ENCODE data around the gene RASL10A.

Gene RASL10A

GRCh38 chr22:29329581-29329980 lies 14.1 kb upstream of the RASL10A start:
- H3K4me3 ChIP-seq (ENCODE audit: low read depth, low read length) = no peak overlapping the region
- H3K36me3 ChIP-seq (ENCODE audit: control insufficient read depth, insufficient read depth, low read length) = peaks cover 45% of the 10 kb centered on the region
- H3K27ac ChIP-seq (ENCODE audit: low read depth, low read length) = no peak overlapping the region
- no peaks in the 10 kb centered on the region for H3K9me3 ChIP-seq (ENCODE audit: control insufficient read depth, insufficient read depth, low read length)
- no peak overlapping the region for H3K9ac ChIP-seq (ENCODE audit: low read depth, low read length)
- H3K27me3 ChIP-seq (ENCODE audit: control insufficient read depth, insufficient read depth, low read length) = no peaks in the 10 kb centered on the region
- H3K4me1 ChIP-seq (ENCODE audit: control insufficient read depth, insufficient read depth, low read length) = no peaks in the 10 kb centered on the region

DNA sequence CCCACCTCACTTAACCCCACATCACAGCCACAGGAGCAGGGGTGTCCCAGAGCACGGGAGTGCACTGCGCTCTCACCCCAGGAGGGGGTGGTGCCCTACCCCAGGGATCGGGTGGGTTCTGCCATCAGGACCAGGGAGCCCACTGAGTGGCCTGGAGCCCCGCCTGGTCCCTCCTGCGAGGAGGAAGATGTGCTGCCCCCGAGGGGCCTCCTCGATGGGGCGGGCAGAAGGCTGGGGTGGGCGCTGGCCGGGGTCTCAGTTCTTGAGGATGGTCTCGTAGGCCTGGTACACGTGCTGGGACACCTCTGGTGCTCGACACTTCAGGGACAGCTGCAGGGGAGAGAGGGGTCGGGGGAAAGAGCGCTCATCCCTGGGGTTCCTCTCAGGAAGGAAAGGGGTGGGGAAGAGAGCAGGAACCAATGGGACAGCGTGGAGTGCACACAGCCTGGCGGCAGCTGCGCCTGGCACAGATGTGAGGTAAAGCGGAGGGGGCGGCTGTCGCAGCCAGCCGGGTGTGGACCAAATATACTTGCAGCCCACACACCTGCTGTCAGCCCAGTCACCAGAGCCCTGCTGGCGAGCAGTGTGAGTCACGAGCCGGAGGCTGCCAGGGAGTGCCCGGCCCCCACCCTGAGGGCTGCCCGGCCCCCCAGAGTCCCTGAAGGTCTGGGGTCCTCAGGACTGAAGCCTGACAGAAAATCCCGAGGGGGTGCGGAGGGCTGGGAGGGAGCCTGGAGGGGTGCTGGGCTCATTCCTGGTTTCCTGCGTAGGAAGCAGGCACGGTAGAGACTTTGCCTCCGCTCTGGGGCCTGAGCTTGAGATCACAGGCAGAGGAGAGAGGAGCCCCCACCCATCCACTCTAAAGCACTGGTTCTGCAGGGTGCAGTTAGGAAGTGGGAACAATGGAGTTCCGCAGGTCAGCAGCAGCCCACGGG lies 13.3 kb upstream of the RASL10A start:
- no peak overlapping the region for H3K27ac ChIP-seq (ENCODE audit: low read depth, low read length)
- H3K36me3 ChIP-seq (ENCODE audit: control insufficient read depth, insufficient read depth, low read length) = peaks cover 40% of the 10 kb centered on the region
- no peak overlapping the region for H3K9ac ChIP-seq (ENCODE audit: low read depth, low read length)
- no peaks in the 10 kb centered on the region for H3K4me1 ChIP-seq (ENCODE audit: control insufficient read depth, insufficient read depth, low read length)
- H3K4me3 ChIP-seq (ENCODE audit: low read depth, low read length) = no peak overlapping the region
- H3K9me3 ChIP-seq (ENCODE audit: control insufficient read depth, insufficient read depth, low read length) = no peaks in the 10 kb centered on the region
- no peaks in the 10 kb centered on the region for H3K27me3 ChIP-seq (ENCODE audit: control insufficient read depth, insufficient read depth, low read length)

DNA sequence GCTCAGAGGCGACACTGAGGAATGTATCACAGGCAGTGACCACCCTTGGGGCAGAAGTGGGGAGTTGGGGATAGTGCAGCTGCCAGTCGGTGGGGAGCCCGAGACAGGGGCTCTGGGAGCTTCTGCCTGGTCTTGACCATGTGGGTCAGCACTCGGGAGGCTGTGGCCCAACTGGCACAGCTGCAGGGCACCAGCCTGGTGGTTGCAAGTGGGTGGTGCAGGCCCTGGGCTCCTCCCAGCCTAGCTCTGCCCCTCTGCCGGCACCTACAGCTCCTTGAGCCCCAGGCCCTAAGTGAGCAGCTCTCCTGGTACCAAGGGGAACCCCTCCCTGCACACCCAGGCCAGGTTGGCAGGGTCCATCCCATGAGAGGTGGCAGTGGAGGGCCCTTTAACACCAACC lies 12.6 kb upstream of the RASL10A start:
- H3K9ac ChIP-seq (ENCODE audit: low read depth, low read length) = no peak overlapping the region
- H3K4me1 ChIP-seq (ENCODE audit: control insufficient read depth, insufficient read depth, low read length) = no peaks in the 10 kb centered on the region
- H3K9me3 ChIP-seq (ENCODE audit: control insufficient read depth, insufficient read depth, low read length) = no peaks in the 10 kb centered on the region
- no peak overlapping the region for H3K4me3 ChIP-seq (ENCODE audit: low read depth, low read length)
- H3K36me3 ChIP-seq (ENCODE audit: control insufficient read depth, insufficient read depth, low read length) = peaks cover 38% of the 10 kb centered on the region
- H3K27me3 ChIP-seq (ENCODE audit: control insufficient read depth, insufficient read depth, low read length) = no peaks in the 10 kb centered on the region
- no peak overlapping the region for H3K27ac ChIP-seq (ENCODE audit: low read depth, low read length)

GRCh38 chr22:29327089-29327764 lies 11.7 kb upstream of the RASL10A start:
- Histone ChIP-seq H3K9ac (ENCODE audit: low read depth, low read length) (no peak overlapping the region), H3K4me3 (ENCODE audit: low read depth, low read length) (no peak overlapping the region), H3K36me3 (ENCODE audit: control insufficient read depth, insufficient read depth, low read length) (peaks cover 33% of the 10 kb centered on the region), H3K9me3 (ENCODE audit: control insufficient read depth, insufficient read depth, low read length) (no peaks in the 10 kb centered on the region), H3K27me3 (ENCODE audit: control insufficient read depth, insufficient read depth, low read length) (no peaks in the 10 kb centered on the region), H3K27ac (ENCODE audit: low read depth, low read length) (no peak overlapping the region), H3K4me1 (ENCODE audit: control insufficient read depth, insufficient read depth, low read length) (no peaks in the 10 kb centered on the region)

GRCh38 chr22:29326481-29326880 lies 11.0 kb upstream of the RASL10A start:
- Histone ChIP-seq H3K9me3 (ENCODE audit: control insufficient read depth, insufficient read depth, low read length) (no peaks in the 10 kb centered on the region), H3K36me3 (ENCODE audit: control insufficient read depth, insufficient read depth, low read length) (peaks cover 31% of the 10 kb centered on the region), H3K4me1 (ENCODE audit: control insufficient read depth, insufficient read depth, low read length) (no peaks in the 10 kb centered on the region), H3K27ac (ENCODE audit: low read depth, low read length) (no peak overlapping the region), H3K4me3 (ENCODE audit: low read depth, low read length) (no peak overlapping the region), H3K27me3 (ENCODE audit: control insufficient read depth, insufficient read depth, low read length) (no peaks in the 10 kb centered on the region), H3K9ac (ENCODE audit: low read depth, low read length) (no peak overlapping the region)

- H3K27ac ChIP-seq (ENCODE audit: low read depth, low read length) = no peak overlapping the region
- H3K36me3 ChIP-seq (ENCODE audit: control insufficient read depth, insufficient read depth, low read length) = peaks cover 24% of the 10 kb centered on the region
- no peaks in the 10 kb centered on the region for H3K4me1 ChIP-seq (ENCODE audit: control insufficient read depth, insufficient read depth, low read length)
Measured at GRCh38 chr22:29325785-29326315, 10.4 kb upstream of the RASL10A start.

GRCh38 chr22:29325356-29325755 lies 9.9 kb upstream of the RASL10A start:
- Histone ChIP-seq H3K27me3 (ENCODE audit: control insufficient read depth, insufficient read depth, low read length) (no peaks in the 10 kb centered on the region), H3K4me1 (ENCODE audit: control insufficient read depth, insufficient read depth, low read length) (no peaks in the 10 kb centered on the region), H3K27ac (ENCODE audit: low read depth, low read length) (no peak overlapping the region), H3K4me3 (ENCODE audit: low read depth, low read length) (no peak overlapping the region), H3K9me3 (ENCODE audit: control insufficient read depth, insufficient read depth, low read length) (no peaks in the 10 kb centered on the region), H3K9ac (ENCODE audit: low read depth, low read length) (no peak overlapping the region), H3K36me3 (ENCODE audit: control insufficient read depth, insufficient read depth, low read length) (peaks cover 21% of the 10 kb centered on the region)

More at GRCh38 chr22:29325785-29326315, 10.4 kb upstream of the RASL10A start:
- H3K27me3 ChIP-seq (ENCODE audit: control insufficient read depth, insufficient read depth, low read length) = no peaks in the 10 kb centered on the region
- no peaks in the 10 kb centered on the region for H3K9me3 ChIP-seq (ENCODE audit: control insufficient read depth, insufficient read depth, low read length)
- H3K9ac ChIP-seq (ENCODE audit: low read depth, low read length) = no peak overlapping the region
- H3K4me3 ChIP-seq (ENCODE audit: low read depth, low read length) = no peak overlapping the region

GRCh38 chr22:29323641-29324040 lies 8.1 kb upstream of the RASL10A start:
- no peaks in the 10 kb centered on the region for H3K9me3 ChIP-seq (ENCODE audit: control insufficient read depth, insufficient read depth, low read length)
- H3K4me3 ChIP-seq (ENCODE audit: low read depth, low read length) = no peak overlapping the region
- no peaks in the 10 kb centered on the region for H3K27me3 ChIP-seq (ENCODE audit: control insufficient read depth, insufficient read depth, low read length)
- H3K27ac ChIP-seq (ENCODE audit: low read depth, low read length) = no peak overlapping the region
- peaks cover 10% of the 10 kb centered on the region for H3K36me3 ChIP-seq (ENCODE audit: control insufficient read depth, insufficient read depth, low read length)
- H3K4me1 ChIP-seq (ENCODE audit: control insufficient read depth, insufficient read depth, low read length) = no peaks in the 10 kb centered on the region
- H3K9ac ChIP-seq (ENCODE audit: low read depth, low read length) = no peak overlapping the region

DNA sequence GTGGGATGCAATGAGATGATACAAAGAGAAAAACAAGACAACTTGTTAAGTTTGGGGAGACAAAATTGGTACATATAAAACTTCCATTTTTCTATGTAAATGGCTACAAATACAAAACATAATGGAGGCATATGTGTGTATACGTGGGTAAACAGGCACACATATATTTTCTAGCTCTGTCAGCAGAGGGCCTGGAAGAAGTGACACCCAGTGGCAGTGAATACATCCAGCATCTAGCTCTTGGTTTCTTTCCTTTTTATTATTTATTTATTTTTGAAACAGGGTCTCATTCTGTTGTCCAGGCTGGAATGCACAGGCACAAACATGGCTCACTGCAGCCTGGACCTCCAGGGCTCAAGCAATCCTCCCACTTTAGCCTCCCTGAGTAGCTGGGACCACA lies 5.0 kb upstream of the RASL10A start:
- Histone ChIP-seq H3K4me3 (ENCODE audit: low read depth, low read length) (no peak overlapping the region), H3K4me1 (ENCODE audit: control insufficient read depth, insufficient read depth, low read length) (no peaks in the 10 kb centered on the region), H3K9ac (ENCODE audit: low read depth, low read length) (no peak overlapping the region), H3K27me3 (ENCODE audit: control insufficient read depth, insufficient read depth, low read length) (peaks cover 19% of the 10 kb centered on the region), H3K27ac (ENCODE audit: low read depth, low read length) (no peak overlapping the region), H3K9me3 (ENCODE audit: control insufficient read depth, insufficient read depth, low read length) (no peaks in the 10 kb centered on the region), H3K36me3 (ENCODE audit: control insufficient read depth, insufficient read depth, low read length) (no peaks in the 10 kb centered on the region)

- no peaks in the 10 kb centered on the region for H3K4me1 ChIP-seq (ENCODE audit: control insufficient read depth, insufficient read depth, low read length)
- no peaks in the 10 kb centered on the region for H3K9me3 ChIP-seq (ENCODE audit: control insufficient read depth, insufficient read depth, low read length)
- no peaks in the 10 kb centered on the region for H3K36me3 ChIP-seq (ENCODE audit: control insufficient read depth, insufficient read depth, low read length)
- peaks cover 33% of the 10 kb centered on the region for H3K27me3 ChIP-seq (ENCODE audit: control insufficient read depth, insufficient read depth, low read length)
- H3K4me3 ChIP-seq (ENCODE audit: low read depth, low read length) = no peak overlapping the region
- H3K27ac ChIP-seq (ENCODE audit: low read depth, low read length) = no peak overlapping the region
- no peak overlapping the region for H3K9ac ChIP-seq (ENCODE audit: low read depth, low read length)
Measured at GRCh38 chr22:29319072-29319471, 3.6 kb upstream of the RASL10A start.

Measured in HUES48 (cell line).